ENCODE measurements around the gene FRMD4A. TPM values are rescaled to one million over a fixed set of nuclear protein-coding genes. Genes with fewer than 3 reads are reported as not detected.

FRMD4A gene
- total RNA-seq, 1 experiment from 2014 or later = 19.6 TPM

GRCh38 chr10:13794992-13795612 lies 535.6 kb downstream of the FRMD4A start:
- DNase-seq = no peak
- Histone ChIP-seq H3K79me1 (ENCODE audit: insufficient read depth, low read depth, low read length, poor library complexity, severe bottlenecking) (no peaks in the 10 kb centered on the region), H3K27me3 (ENCODE audit: insufficient read depth, low read length) (no peaks in the 10 kb centered on the region), H2BK15ac (ENCODE audit: low read depth, low read length) (no peak overlapping the region), H3K4ac (ENCODE audit: low read depth, low read length) (no peak overlapping the region), H4K5ac (ENCODE audit: insufficient read length, low read depth, low read length) (no peak overlapping the region), H3K18ac (ENCODE audit: insufficient read length, low read depth, low read length) (no peak overlapping the region), H2AK5ac (ENCODE audit: insufficient read length, low read length) (no peak overlapping the region), H2BK5ac (ENCODE audit: insufficient read length, low read length) (no peak overlapping the region), H3K23ac (ENCODE audit: insufficient read length, low read depth, low read length) (no peak overlapping the region), H3K9me3 (ENCODE audit: control insufficient read depth, low read depth, low read length) (no peaks in the 10 kb centered on the region), H2BK12ac (ENCODE audit: insufficient read length, low read depth, low read length) (no peak overlapping the region), H2AFZ (ENCODE audit: low read length) (no peak overlapping the region), H3K56ac (ENCODE audit: insufficient read length, low read depth, low read length) (no peak overlapping the region), H4K91ac (ENCODE audit: insufficient read length, low read depth, low read length) (no peak overlapping the region), H2BK120ac (ENCODE audit: low read depth, low read length, poor library complexity, severe bottlenecking) (no peak overlapping the region), H3K27ac (ENCODE audit: insufficient read length, low read depth, low read length) (no peak overlapping the region), H4K20me1 (ENCODE audit: control insufficient read depth, insufficient read depth, insufficient read length) (no peaks in the 10 kb centered on the region), H3K14ac (ENCODE audit: insufficient read depth, low read length) (no peak overlapping the region), H2BK20ac (ENCODE audit: low read depth, low read length, poor library complexity, severe bottlenecking) (no peak overlapping the region), H3K9ac (ENCODE audit: extremely low read depth, insufficient read length, low read length) (no peak overlapping the region), H3K23me2 (ENCODE audit: insufficient read length, low read depth, low read length, poor library complexity, severe bottlenecking) (no peaks in the 10 kb centered on the region), H4K8ac (replicated peaks; ENCODE audit: insufficient read length, low read depth, low read length) (no peak overlapping the region), H3K79me2 (ENCODE audit: insufficient read depth, low read length) (no peaks in the 10 kb centered on the region), H3K4me1 (ENCODE audit: insufficient read depth, low read length) (peaks cover 4% of the 10 kb centered on the region; the same call in 1 of the 2 replicates), H3T11ph (ENCODE audit: low read length) (no peak overlapping the region), H3K4me2 (ENCODE audit: insufficient read depth, insufficient read length, low read length) (no peak overlapping the region)
- H3K9me3 Mint-ChIP-seq = no peaks in the 10 kb centered on the region
- no peak for TF ChIP-seq CTCF (conservative IDR thresholded peaks at IDR 0.05)
- WGBS (ENCODE audit: extremely low coverage, insufficient read length, low lambda C conversion rate) = no CpG with 5 or more reads among the region's 6 CpGs
- no peak overlapping the region for H3K4me3 Mint-ChIP-seq
- H3K36me3 Mint-ChIP-seq (ENCODE audit: insufficient read depth in 1 of 3, low read depth in 3 of 3) = peaks cover 6 to 11% (median 9%) of the 10 kb centered on the region in 3 experiments; a peak in 5 of 7 replicates
- no peak overlapping the region for H3K27ac Mint-ChIP-seq
- H3K27me3 Mint-ChIP-seq (ENCODE audit: low read depth) = no peaks in the 10 kb centered on the region
- peaks cover 11 to 14% of the 10 kb centered on the region in 2 experiments for H3K4me1 Mint-ChIP-seq

Data from H9 (cell line).